NCI-H1417 treated with DMSO at 0.1 percent for 48 hours (cell line): ENCODE results near the gene FREM3.
"Not testable (repeated sequence)": the region's sequence is repeated elsewhere in the genome, so short reads cannot be mapped to it uniquely, and the experiment has no call there.

Source experiments
- DNase-seq: peaks from one replicate; lab custom pipeline; 2025; lab: John Stamatoyannopoulos, UW

FREM3 gene

GRCh38 chr4:143581331-143581946 is 119.0 kb downstream of the FREM3 start:
- DNase-seq, result no peak

GRCh38 chr4:143575331-143575730 is 125.1 kb downstream of the FREM3 start:
- DNase-seq, result no peak

GRCh38 chr4:143564472-143564871 is 136.0 kb downstream of the FREM3 start:
- DNase-seq, result no peak

DNA sequence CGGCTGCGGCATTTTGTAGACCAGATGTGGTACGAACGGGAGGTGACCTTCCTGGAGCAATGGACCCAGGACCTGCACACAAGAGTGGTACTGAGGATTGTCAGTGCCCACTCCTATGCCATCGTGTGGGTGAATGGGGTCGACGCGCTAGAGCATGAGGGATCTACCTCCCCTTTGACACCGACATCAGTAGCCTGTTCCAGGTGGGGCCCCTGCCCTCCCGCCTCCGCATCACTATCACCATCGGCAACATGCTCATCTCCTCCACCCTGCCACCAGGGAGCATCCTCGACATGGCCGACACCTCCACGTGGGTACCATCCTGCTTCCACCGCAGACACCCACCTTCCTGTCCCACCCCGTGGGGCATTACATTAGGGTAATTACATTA is 140.7 kb downstream of the FREM3 start:
- DNase-seq, result no peak

- peak; percentile 59 for DNase-seq
Measured at GRCh38 chr4:143558823-143559756, 141.4 kb downstream of the FREM3 start.

GRCh38 chr4:143558286-143558685 is 142.2 kb downstream of the FREM3 start:
- no peak for DNase-seq

GRCh38 chr4:143555676-143556075 is 144.8 kb downstream of the FREM3 start:
- no peak for DNase-seq

DNA sequence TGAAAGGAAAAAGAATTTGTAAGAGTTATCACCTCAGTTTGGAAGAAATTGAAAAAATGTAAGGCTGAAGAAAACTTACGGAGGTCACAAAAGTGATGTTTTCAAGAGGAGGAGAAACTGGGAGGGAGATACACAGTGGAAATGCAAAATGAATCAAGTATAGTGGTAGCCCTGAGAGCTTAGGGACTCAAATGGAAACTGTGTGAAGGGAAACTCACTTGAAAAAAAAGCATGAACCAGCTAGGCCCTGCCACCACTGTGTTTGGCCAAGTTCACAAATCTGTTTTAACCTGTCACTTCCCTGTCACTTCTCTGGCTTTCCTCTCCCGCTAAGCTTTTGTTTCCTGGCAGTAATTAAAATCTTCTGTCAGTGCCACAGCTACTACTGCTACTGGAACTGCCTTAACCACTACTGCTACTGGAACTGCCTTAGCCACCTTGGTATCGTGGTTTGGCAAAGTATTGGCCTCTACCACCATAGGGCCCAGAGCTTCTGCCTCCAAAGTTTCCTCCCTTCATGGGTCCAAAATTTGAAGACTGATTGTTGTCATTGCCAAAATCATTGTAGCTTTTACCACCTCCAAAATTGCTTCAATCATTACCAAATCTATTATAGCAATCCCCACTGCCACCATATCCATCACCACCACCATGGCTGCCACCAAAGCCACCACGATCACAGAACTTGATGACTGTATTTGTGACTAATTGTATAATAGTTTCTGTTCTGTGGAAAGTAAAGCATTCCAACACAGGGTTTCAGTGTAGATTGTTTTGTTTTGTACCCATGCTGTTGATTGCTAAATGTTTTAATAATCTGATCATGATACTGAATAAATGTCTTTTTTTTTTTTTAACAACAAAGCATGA is 145.5 kb downstream of the FREM3 start:
- DNase-seq, result no peak

- no peak for DNase-seq
Measured at GRCh38 chr4:143549928-143550327, 150.5 kb downstream of the FREM3 start.

DNA sequence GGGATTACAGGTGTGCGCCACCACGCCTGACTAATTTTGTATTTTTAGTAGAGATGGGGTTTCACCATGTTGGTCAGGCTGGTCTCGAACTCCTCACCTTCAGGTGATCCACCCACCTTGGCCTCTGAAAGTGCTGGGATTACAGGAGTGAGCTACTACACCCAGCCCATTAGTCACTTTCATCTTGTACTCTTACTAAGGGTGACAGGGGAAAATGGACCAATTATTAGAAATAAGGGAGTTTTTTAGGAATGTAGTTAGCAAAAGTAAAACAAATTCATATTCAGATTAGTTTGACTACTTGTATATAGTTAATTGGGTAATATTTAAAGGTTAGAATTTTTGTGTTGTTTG is 160.8 kb downstream of the FREM3 start:
- DNase-seq, result no peak

DNA sequence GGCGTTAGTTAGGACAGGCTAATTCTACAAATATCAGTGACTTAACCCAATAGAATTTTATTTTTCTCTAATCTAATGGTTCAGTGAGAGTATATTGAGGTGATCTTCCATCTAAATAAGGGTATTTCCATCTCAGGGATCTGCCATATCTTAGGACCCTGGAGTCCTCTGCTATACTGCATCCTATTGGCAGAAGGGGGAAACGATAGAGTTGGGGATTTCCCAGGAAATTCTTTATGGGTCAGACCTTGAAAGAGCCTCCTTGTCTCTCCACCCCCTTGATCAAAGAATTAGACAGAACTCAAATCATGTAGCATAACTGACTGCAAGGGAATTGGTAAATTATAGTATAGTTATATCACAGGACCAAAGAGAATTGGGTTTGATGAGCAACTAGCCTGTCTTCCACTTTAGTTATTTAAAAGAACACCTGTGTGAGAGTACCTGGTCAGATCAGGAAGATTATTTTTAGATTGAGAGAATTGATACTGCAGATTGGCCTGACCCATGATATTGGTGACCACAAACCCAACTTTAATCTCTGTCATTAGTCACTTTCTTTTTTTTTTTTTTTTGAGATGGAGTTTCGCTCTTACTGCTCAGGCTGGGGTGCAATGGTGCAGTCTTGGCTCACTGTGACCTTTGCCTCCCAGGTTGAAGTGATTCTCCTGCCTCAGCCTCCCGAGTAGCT is 161.4 kb downstream of the FREM3 start:
- DNase-seq, result no peak

DNA sequence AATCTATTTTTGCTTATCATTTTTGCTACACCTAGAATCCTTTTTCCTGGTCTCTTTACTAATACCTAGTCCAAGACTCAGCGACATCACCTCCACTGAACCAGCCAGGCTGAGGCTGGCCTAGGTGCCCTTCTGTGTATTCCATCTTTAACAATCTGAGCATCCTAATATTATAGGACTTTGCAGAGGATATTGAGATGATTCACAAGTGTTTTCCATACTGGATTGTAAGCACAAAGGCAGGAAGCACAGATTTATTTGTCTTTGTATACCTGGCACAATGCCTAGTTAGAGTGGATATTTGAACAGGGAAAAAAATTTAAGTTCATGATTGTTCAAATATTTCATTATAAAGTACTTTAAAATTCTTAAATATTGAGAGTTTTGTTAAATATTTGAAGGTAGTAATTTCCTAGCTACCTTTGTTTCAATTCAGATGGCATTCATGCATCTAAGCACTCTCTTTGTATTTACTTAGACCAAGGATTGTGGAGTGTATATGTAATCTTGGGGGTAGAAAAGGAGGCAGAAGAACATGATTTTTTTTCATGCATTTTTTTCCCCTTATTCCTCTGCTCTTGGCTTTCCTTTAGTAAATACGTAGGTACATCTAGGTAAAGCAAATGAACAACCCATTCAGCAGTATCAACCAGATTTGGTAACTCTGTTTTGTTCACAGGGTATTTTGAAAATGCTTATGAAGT is 168.5 kb downstream of the FREM3 start:
- DNase-seq, result no peak

GRCh38 chr4:143531380-143531779 is 169.1 kb downstream of the FREM3 start:
- DNase-seq, result no peak

DNA sequence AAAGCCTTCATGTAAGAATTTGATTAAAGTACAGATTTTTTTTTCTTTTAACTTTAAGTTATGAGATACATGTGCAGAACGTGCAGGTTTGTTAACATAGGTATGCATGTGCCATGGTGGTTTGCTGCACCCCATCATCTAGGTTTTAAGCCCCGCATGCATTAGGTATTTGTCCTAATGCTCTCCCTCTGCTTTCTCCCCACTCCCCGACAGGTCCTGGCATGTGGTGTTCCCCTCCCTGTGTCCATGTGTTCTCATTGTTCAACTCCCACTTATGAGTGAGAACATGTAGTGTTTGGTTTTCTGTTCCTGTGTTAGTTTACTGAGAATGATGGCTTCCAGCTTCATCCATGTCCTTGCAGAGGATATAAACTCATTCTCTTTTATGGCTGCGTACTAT is 172.4 kb downstream of the FREM3 start:
- DNase-seq, result not testable (repeated sequence)
